Uterus (tissue), 2 donors: Measurements from ENCODE around the gene NTNG1.

Experiments used
- CTCF ChIP-seq, 4 experiments: fragments of 200-600 bp in 2 of 4; fragments of 450-650 bp in 2 of 4; sonication (generic) in 2 of 4; IDR thresholded peaks; one replicate each; pipeline ENCODE4 v1.5.1; 2016 to 2019; ENCODE audit warnings: antibody characterized with exemption in 4 of 4, mild to moderate bottlenecking in 2 of 4, moderate library complexity in 1 of 4
- POLR2A ChIP-seq, 2 donors: fragments of 450-650 bp; IDR thresholded peaks; one replicate each; pipeline ENCODE4 v1.6.1; 2016; ENCODE audit warnings: antibody characterized with exemption in 2 of 2, mild to moderate bottlenecking in 1 of 2, moderate library complexity in 1 of 2

DNA sequence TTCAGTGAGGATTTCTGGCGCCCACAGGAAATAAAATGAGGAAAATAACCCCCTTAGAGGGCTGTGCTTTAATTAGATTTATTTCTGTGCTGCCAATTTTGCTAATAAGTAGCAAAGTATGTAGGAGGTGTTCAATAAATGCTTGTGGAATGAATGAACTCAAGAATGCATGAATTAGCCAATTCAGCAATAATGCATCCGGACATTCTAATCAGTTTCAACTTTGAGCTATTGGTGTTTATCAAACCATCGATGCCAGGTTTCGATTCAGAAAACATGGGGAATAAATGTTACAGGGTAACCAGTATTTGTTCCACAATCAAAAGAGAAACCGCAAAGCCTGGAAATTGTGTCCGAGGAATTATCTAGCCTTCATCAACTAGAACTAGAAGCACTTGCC is 353.2 kb downstream of the NTNG1 start:
- TF ChIP-seq CTCF (IDR thresholded peaks at IDR 0.05) = no peak
- no peak for TF ChIP-seq POLR2A (IDR thresholded peaks at IDR 0.05)
